GM18502 (cell line): Measurements from ENCODE around the gene GPR39.

ENCODE experiments used
- ATAC-seq: cut with Tn5 transposase; IDR thresholded peaks from one replicate; pipeline ENCODE4 v1.9.1; 2021; ENCODE audit warnings: mild to moderate bottlenecking; ENCODE audit not compliant: unreplicated experiment, poor library complexity

The GPR39 gene

DNA sequence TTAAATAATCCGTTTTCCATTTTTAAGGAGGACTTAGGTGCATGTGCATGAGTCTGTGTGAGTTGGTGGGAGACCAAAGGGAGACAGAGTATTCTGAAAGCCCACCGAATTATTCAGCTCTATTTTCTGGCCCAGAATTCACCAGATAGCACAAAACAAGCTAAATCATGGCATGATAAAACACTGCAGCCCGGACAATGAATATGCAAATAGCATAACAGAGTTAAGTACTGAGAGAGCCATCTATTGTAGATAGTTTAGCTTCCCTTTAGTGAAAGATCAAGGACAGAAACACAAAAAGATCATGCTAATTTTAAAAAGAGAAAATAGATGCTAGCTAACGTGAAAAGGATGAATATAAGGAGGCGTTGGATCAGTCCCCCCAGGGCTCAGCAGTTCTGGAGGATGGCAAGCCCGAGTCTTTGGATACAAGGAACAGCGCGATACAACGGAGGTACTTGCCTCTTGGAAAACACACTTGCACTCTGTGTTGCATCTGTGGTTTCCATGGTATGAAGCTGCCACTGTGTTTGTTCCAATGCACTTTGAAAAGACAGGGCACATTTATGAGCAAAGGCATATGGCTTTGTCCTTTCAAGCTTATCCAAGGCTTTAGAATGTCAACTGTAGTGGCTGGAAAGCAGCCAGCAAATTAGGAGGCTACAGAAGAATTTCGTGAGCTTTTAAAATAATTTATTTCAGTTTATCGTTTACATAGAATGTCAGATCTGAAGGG is 133.5 kb downstream of the GPR39 start:
- no peak for ATAC-seq

DNA sequence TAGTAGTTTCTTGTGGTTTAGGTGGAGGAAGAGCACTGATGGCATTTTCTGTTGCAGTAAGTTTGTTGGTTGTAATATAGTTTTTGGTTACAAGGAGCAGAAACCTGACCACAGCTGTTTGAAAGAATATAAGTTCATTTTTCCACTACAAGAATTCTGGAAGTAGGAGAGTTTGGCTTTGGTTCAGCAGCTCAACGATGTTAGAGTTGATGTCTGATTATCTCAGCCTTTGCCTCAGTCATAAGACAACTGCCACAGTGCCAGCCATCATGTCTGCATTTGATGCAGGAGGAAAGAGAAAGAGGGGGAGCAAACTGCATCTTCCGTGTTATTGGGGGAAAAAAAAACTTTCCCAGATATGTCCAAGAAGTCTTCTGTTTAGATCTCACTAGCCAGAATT is 134.3 kb downstream of the GPR39 start:
- ATAC-seq: no peak

DNA sequence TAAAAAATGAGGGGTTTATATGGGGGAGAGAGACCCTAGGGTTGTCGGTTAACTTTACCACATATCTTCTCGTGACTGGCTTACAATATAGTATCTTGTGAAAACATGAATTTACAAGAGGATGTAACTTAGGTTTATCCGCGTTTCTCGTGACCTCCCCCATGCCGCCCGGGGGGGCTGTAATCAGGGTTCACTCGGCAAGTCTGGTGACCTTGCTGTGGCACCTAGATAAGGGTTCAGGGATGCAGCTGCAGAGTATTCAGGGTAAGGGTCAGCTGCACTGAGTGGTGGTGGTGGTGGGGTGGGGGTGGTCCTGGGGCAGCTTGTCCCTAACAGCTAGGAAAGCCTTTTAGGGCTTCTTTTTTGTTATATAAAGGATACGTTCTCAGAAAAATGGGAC is 141.1 kb downstream of the GPR39 start:
- ATAC-seq: no peak

DNA sequence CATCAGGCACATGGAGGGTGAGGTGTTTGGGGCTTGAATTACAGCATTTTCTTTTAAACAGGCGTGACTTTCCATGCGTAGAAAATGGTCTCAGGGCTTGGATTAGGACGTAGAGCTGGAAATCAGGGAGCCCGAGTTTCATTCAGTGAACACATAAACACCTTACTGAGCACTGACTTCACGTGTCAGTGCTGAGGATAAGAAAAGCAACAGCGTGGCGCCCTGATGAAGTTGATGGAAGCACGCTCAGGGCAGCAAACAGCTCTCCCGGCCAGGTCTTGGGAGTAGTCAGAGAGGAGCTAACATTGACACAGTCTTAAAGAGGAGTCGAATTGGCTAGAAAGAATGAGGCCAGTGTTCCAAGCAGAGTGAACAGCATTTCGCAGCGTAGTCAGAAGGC is 142.7 kb downstream of the GPR39 start:
- ATAC-seq: no peak

DNA sequence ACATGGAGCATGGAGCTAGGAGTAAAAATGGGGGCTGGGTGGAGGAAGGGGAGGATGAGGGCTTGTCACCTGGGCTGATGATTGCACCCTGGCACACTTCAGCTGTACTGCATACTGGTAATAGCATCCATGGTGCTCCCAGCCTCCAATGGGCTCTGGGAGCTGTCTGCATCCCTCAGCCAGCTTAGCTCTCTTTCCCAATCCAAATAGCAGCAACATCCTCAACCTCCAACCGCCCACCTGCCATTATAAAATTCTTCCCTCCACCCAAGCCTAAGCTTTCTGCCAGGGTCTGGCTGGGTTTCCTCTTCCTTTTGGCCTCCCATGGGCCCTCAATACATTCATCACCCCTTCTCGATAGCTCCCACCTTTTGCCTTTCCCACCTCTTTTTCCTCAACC is 143.3 kb downstream of the GPR39 start:
- no peak for ATAC-seq

DNA sequence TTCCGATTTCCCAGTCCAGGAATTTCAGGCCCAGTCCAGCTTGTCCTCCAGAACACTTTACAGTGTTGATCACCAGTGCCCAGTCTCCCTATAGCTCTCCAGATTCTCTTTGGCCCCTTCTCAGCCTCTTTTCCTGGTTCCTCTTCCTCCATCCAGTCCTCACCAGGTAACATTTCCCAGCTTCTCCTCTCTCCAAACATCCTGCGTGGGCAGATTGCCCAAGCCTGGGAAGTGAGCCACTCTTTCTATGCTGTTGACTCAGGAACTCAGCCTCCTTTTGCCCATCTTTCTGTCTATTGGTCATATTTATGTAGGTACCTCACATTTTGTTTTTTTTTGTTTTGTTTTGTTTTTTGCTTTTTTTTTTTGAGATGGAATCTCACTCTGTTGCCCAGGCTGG is 144.0 kb downstream of the GPR39 start:
- no peak for ATAC-seq

DNA sequence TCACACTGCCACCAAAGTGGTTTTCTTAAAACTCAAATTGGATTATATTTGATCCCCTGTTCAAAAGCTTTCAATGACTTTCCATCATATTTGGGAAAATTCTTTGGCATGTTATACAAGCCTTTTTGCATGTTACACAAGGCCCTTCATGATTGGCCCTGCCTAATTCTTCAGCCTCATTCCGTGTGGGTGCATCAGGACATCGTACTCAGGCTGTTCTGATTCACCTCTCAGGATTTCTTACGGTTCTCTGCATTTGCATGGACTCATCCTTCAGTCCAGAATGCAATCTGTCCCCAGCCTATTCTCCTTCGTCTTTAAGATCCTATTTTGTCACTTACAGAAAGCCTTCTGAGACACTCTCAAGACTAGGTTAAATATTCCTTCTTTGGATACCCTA is 145.6 kb downstream of the GPR39 start:
- no peak for ATAC-seq

DNA sequence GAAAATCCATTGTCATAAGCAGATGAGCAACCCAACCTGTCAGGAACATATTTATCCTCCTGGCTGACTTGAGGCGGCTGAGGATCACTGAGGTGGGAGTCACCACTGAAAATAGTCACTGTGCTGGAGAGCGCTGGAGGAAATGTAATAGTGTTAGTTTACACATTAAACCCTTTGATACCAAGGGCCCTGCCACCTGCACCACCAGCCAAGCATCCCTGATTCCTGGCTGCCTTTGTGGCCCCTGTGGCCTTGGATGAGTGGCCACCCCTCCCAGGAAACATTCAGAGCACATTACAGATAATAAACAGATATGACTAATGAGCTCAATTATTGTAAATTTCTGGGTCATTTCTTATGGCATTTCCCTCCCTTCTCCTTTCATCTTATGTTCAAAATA is 147.5 kb downstream of the GPR39 start:
- ATAC-seq: no peak

DNA sequence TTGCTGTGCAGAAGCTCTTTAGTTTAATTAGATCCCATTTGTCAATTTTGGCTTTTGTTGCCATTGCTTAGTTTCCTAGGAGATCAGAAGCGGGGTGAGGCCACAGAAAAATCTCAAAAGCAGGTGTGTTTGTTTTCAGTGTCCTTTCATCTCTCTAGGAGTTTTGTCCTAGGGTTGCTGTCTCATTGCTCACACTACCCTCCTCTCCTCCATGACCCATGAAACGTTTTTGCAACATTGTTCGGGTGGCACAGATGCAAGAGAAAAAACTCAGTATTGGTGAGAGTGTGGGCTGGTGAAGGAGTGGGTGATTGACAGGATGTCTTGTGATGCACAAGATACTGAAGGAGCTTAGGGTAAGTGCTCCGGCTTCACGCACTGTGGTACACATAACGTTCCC is 149.8 kb downstream of the GPR39 start:
- ATAC-seq: no peak

DNA sequence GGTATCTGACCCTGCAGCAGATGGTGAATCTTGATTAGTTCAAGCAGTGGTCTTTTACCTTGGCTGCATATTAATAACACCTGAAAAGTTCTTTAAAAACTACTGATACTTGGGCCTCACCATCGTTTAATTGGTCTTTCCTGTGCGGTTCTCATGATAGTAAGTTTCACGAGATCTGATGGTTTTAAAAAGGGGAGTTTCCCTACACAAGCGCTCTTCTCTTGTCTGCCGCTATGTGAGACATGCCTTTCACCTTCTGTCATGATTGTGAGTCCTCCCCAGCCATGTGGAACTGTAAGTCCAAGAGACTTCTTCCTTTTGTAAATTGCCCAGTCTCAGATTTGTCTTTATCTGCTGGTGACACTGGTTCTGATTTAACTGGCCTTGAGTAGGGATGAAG is 151.1 kb downstream of the GPR39 start:
- no peak for ATAC-seq

DNA sequence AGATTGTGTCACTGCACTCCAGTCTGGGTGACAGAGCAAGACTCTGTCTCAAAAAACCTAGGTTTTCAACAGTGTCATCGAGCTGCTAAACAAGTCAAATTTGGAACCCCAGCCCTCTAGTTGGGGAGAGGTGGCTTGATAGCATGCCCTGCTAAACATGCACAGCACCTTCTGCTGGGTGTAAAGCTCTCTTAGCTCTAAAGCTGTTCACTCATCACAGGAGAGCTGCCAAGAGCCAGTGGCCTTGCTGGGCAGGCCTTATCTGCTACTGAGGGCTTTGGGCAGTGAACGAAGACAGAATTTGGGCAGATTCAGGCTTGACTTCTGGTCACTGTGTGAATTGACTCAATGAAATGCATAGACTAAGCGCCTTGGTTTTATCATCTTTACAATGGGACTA is 152.1 kb downstream of the GPR39 start:
- no peak for ATAC-seq

DNA sequence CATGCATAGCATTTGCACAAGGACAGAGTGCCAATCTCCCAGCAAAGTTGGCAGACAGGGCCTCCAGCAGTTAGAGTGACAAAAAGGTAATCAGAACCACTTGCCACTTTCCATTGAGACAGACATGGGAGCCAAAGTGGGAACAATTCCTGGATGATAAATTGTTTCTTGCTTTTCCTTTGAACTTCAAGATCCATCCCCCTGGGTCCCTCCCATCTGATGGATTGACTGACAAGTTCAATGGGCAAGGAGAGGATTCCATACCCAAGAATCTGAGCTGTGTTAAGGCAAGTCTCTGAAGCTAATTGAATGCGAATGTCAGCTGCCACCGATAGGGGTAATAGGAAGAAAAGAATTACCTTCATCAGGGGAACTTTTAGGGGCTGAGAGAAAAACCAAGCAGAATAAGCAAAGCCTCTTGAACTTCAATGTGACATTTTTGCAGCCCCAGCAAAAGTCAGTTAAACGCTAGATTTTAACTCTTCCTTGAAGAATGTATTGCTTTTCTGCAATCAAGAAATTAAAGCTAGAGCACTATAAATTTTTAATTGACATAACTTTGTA is 156.9 kb downstream of the GPR39 start:
- no peak for ATAC-seq

DNA sequence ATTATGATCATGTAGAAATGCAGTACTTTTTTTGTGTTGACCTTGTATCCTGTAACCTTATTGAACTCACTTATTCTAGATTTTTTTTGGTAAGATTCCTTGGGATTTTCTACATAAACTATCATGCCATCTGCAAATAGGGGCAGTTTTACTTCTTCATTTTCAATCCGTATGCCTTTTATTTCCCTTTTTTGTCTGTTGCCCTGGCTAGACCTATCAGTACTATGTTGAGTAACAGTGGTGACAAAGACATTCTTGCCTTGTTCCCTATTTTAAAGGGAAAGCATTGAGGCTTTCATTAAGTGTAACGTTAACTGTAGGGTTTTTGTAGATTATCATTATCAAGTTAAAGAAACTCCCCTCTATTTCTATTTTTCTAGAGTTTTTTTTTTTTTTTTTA is 161.1 kb downstream of the GPR39 start:
- no peak for ATAC-seq

DNA sequence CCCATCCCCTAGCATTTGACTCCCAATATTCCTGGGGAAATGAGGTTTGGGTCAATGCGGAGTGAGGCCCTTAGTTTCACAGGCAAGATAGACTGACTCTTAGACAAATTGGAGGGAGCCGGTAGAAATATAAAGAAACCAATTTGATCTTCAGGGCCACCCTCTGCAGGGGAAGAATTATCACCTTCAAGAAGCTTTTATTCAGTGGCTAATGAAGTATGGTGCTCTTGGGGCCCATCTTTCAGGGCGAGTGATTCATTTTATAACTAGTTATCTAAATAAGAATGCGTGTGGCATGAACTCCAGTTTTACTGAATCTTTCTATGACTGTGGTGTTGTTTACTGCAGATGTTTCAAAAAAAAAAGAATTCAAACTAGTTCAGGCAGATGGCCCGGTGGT is 165.0 kb downstream of the GPR39 start:
- no peak for ATAC-seq

DNA sequence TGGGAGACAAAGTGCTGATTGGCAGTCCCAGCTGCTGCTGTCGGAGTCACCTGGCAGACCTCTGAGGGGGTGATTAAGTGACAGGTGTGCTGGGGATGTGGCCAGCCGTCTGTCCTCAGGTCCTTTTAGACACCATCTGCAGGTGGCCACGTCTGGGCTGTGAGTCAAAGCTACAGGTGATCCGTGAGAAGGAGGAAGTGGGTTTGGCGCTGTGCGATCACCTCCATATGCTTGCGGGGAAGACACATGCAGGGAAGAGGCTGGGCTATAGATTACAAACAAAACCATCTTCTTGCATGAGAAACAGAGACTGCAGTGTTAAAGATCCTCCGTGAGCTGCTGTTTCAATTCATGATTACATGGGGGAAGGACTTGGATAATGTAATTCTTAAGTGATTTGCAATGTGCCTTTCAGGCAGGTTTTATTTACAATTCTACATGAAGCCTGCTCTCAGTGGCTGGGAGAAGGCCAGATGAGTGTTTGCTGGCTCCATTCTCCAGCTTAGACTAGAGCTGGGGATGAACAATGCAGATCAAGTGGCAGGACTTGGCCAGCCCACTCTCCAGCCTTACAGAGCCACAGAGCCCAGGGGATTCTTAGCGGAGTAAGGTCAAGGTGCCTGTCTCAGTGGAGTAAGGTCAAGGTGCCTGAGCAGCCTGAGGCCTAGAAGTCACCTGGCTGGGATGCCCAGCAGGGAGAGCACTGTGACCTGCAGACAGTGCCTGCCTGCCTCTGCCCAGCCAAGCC is 165.6 kb downstream of the GPR39 start:
- no peak for ATAC-seq

DNA sequence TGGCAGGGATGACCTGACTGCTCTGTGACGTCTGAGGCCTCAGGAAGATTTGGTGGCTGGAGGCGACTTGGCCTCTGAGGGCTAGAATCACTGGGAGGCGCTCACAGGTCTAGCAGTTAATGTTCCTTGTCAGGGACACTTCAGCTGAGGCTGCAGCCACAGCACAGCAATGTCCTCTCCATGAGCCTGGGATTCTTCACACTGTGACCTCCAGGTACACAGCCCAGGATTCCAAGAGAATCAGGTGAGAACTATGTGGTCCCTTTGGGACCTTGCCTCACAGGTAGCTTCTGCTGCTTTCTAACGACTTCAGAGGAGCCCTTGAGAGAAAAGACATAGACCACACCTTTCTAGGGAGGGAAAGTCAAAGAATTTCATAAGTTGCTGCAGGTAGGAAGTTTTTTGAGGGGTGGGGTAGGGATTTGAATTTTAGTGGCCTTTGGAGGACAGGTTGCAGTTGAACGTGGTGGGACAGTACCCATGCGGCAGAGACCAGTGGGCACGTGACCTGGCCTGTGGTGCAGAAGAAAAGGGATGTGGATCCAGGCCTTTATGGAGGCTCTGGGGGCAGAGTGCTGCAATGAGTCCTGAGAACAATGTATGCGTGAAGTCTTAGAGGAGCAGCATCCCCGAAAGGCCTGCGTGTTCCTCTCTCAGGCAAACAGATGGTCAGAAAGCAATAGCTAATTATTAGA is 167.2 kb downstream of the GPR39 start:
- no peak for ATAC-seq

DNA sequence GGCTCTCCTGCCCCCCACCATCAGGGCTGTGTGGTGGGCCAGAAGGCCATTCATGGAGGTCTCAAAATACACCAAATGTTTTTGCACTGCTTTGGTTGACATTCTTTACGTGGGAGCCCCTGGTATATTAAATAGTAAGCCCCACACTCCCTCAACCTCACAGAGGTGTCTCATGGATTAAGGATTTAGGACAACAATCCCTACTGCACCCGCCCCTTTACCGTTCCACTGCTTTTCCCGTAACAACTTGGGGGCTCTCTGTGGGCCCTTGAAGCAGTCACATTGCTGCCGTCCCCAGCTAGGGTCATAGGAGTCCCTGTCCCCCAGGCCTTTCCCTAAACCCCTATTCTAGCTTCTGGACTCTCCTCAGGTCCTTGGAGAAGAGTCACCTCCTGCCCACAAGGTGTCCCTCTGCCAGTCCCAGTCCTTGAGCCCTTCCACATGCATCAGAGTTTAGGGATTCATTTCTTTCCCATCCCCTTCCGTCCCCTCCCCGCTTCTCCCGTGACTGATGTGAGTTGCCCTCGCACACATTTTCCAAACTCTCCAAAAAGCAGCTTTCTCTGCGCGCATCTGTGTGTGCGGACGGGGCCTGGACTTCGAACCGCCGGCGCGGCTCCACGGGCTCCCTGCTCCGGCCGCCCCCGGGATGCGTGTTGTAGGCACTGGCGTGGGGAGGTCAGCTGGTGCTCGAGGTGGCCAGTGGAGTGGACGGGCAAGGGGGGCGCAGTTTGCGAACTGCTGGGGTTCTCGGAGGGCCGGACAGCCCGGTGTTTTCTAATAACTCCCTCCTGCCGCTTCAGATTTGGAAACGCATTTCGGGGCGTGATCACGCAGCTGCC is 168.6 kb downstream of the GPR39 start:
- ATAC-seq: no peak

DNA sequence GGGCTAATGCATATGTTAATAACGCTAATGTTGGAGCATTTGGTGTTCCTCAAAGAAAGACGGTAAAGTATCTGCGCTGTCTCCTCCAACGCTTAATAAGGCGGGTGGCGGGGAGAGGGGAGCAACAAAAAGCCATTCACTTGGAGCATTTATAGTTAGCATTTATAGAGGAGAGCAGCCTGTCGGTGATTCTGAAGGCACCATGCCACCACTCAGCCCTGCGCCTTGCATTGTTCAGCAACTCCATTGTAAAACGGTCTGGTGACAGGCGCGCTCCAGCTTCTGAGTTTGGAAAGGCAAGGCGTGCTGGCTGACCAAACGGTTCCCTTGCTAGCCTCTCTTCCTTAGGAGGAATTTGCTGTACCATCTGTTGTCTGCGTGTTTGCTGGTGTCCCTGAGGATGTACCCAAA is 169.5 kb downstream of the GPR39 start:
- ATAC-seq: no peak

DNA sequence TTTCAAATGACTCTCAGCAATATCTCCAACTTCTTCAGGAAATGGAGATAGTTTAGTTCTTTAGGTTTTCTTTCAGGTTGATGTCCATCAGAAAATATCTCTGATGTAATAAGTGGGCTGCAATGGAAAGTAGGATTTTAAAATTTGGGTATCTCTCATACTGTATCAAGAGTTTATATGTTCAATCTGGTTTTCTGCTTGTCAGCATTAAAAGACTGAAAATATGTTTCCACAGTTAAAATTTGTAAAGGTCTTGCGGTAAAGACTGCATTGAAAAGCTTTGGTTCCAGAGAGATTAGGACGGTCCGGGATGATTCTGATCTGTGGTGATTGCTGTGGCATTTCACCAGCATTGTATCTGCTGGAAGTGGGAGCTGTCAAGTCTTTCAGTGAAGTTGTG is 170.2 kb downstream of the GPR39 start:
- ATAC-seq: no peak

DNA sequence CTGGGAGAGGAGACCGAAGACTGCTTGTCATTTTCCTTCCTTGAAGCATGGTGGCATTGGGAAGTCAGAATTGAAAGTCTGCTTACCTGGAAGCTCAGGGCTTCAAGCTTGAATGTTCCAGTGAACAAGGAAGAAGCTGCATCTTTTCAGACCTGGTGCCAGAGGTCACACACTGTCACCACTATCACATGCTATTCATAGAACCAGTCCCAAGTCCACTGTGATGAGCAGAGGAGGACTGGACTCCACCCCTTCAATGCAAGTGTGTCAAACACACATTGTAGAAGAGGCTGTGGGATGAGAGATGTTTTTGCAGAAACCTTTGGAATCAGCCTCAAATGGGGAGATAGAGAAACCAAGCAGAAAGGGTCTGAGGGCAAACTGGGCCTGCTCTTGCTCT is 172.0 kb downstream of the GPR39 start:
- ATAC-seq: no peak
